ENCODE results near the gene MTFR1L. TPM values are rescaled to one million over a fixed set of nuclear protein-coding genes. Genes with fewer than 3 reads are reported as not detected.

MTFR1L gene
- total RNA-seq, 1 experiment from 2014 or later: 41.7 TPM

DNA sequence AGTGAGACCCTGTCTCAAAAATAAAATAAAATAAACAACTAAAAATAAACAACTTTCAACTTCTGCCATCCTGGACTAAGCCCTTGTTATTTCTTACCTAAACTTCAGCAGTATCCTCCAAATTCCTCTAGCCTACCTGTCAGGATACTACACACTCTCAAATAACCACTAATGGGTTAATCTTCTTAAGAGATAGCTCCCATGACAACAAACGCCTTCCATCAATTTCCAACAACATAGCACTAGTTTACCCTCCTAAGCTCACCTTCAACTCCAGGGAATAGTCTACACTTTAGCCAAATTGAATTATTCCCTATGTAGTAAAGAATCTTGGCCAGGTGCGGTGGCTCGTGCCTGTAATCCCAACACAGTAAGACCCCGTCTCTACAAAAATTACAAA lies 28.2 kb downstream of the MTFR1L start:
- Histone ChIP-seq H3F3A (ENCODE audit: insufficient read depth, low read depth) (no peaks in the 10 kb centered on the region), H3K4me1 (replicated peaks; ENCODE audit: insufficient read depth) (no peaks in the 10 kb centered on the region), H3K9me2 (ENCODE audit: insufficient read depth) (no peaks in the 10 kb centered on the region), H3K4me2 (no peak overlapping the region), H4K20me1 (ENCODE audit: insufficient read depth) (peaks cover 3% of the 10 kb centered on the region; the same call in 1 of the 2 replicates), H3K27me3 (ENCODE audit: insufficient read depth, low read depth) (no peaks in the 10 kb centered on the region), H3K79me2 (ENCODE audit: low read depth) (peaks cover 50% of the 10 kb centered on the region), H3K4me3 (no peak overlapping the region), H3K36me3 (ENCODE audit: low read depth) (no peaks in the 10 kb centered on the region), H3K9me3 (ENCODE audit: insufficient read depth, low read depth) (no peaks in the 10 kb centered on the region), H2AFZ (no peak overlapping the region), H3K27ac (no peak overlapping the region)
- intact Hi-C loops (cut with micrococcal nuclease; ENCODE audit: unreplicated experiment): no loop called here
- ChIA-PET POLR2A (ENCODE audit: unreplicated experiment) (no interaction called here), CTCF (no interaction called here)
- TF ChIP-seq, protein P1, sequence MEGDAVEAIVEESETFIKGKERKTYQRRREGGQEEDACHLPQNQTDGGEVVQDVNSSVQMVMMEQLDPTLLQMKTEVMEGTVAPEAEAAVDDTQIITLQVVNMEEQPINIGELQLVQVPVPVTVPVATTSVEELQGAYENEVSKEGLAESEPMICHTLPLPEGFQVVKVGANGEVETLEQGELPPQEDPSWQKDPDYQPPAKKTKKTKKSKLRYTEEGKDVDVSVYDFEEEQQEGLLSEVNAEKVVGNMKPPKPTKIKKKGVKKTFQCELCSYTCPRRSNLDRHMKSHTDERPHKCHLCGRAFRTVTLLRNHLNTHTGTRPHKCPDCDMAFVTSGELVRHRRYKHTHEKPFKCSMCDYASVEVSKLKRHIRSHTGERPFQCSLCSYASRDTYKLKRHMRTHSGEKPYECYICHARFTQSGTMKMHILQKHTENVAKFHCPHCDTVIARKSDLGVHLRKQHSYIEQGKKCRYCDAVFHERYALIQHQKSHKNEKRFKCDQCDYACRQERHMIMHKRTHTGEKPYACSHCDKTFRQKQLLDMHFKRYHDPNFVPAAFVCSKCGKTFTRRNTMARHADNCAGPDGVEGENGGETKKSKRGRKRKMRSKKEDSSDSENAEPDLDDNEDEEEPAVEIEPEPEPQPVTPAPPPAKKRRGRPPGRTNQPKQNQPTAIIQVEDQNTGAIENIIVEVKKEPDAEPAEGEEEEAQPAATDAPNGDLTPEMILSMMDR (conservative IDR thresholded peaks at IDR 0.05): no peak
- TF ChIP-seq EZH2 (IDR thresholded peaks at IDR 0.05; ENCODE audit: low read depth): no peak
- no TSS peak for BruUV-seq (replicated peaks)
- no peak for DNase-seq

DNA sequence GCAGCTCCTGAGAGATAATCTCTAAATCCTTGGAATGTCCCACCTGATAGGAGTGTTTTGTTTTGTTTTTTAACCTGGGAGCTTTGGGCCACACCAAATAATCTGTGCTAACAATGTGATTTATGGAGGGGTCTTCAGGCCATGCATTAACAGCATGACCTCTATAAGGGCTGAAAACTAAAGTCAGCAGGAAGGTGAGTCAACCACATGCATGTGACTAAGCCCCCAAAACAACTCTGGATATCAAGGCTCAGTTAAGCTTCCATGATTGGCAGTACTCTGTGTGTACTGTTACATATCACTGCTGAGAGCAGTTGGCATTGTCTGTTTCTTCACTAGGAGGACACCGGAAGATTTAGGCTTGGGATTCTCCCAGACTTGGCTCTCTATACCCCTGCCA lies 28.8 kb downstream of the MTFR1L start:
- H3K4me1 ChIP-seq (replicated peaks; ENCODE audit: insufficient read depth): no peaks in the 10 kb centered on the region
- no peak overlapping the region for H3K4me2 ChIP-seq
- H3K27me3 ChIP-seq (ENCODE audit: insufficient read depth, low read depth): no peaks in the 10 kb centered on the region
- H3K27ac ChIP-seq: no peak overlapping the region
- peaks cover 3% of the 10 kb centered on the region; the same call in 1 of the 2 replicates for H4K20me1 ChIP-seq (ENCODE audit: insufficient read depth)
- no peaks in the 10 kb centered on the region for H3K36me3 ChIP-seq (ENCODE audit: low read depth)
- CTCF ChIA-PET: no interaction called here
- no peak for DNase-seq
- intact Hi-C loops (cut with micrococcal nuclease; ENCODE audit: unreplicated experiment): no loop called here
- H3K9me3 ChIP-seq (ENCODE audit: insufficient read depth, low read depth): no peaks in the 10 kb centered on the region
- no peaks in the 10 kb centered on the region for H3F3A ChIP-seq (ENCODE audit: insufficient read depth, low read depth)
- H2AFZ ChIP-seq: no peak overlapping the region
- BruUV-seq (replicated peaks): no TSS peak
- POLR2A ChIA-PET (ENCODE audit: unreplicated experiment): interaction anchor here (0.6 kb wide), 2 partner anchors 329 to 373 kb away, joined by 3 to 4 read pairs; partner anchors contain the start of gene CNKSR1
- H3K4me3 ChIP-seq: no peak overlapping the region
- TF ChIP-seq, protein P1 (conservative IDR thresholded peaks at IDR 0.05): no peak
- peaks cover 52% of the 10 kb centered on the region for H3K79me2 ChIP-seq (ENCODE audit: low read depth)
- no peaks in the 10 kb centered on the region for H3K9me2 ChIP-seq (ENCODE audit: insufficient read depth)

DNA sequence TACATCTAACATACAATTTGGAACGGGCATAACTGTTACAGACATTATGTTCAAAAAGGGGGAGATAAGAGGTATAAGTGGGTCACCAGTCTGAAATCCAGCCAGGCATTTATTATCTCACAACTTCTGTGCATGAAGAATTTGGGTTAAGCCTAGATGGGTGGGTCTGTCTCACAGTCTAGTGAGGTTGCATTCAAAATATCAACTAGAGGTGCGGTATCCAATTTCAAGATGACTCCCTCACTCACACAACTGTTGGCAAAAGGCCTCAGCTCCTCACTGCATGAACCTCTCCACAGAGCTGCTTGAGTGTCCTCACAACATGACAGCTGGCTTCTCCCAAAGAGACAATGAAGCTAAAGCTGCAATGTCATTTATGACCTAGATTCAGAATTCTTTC lies 34.8 kb downstream of the MTFR1L start:
- Histone ChIP-seq H3K4me1 (replicated peaks; ENCODE audit: insufficient read depth) (peaks cover 10% of the 10 kb centered on the region), H3K36me3 (ENCODE audit: low read depth) (no peaks in the 10 kb centered on the region), H3K9me2 (ENCODE audit: insufficient read depth) (no peaks in the 10 kb centered on the region), H4K20me1 (ENCODE audit: insufficient read depth) (no peaks in the 10 kb centered on the region), H3F3A (ENCODE audit: insufficient read depth, low read depth) (peaks cover under 1% of the 10 kb centered on the region; the same call in 1 of the 2 replicates), H3K9me3 (ENCODE audit: insufficient read depth, low read depth) (no peaks in the 10 kb centered on the region), H3K27ac (no peak overlapping the region), H3K79me2 (ENCODE audit: low read depth) (peaks cover 85% of the 10 kb centered on the region), H3K27me3 (ENCODE audit: insufficient read depth, low read depth) (no peaks in the 10 kb centered on the region), H2AFZ (no peak overlapping the region), H3K4me2 (no peak overlapping the region), H3K4me3 (no peak overlapping the region)
- intact Hi-C loops (cut with micrococcal nuclease; ENCODE audit: unreplicated experiment): no loop called here
- CTCF ChIA-PET: no interaction called here
- DNase-seq: no peak
- no TSS peak for BruUV-seq (replicated peaks)
- POLR2A ChIA-PET (ENCODE audit: unreplicated experiment): interaction anchor here (0.7 kb wide), 2 partner anchors 10 to 13 kb away, joined by 6 to 36 read pairs; no protein-coding TSS in a partner anchor
- TF ChIP-seq, protein P1 (conservative IDR thresholded peaks at IDR 0.05): no peak
- no peak for TF ChIP-seq EZH2 (IDR thresholded peaks at IDR 0.05; ENCODE audit: low read depth)
